ENCODE data around the gene SARNP. TPM values are rescaled to one million over a fixed set of nuclear protein-coding genes. Genes with fewer than 3 reads are reported as not detected.

Gene SARNP
- total RNA-seq, 2 experiments from 2014 or later, result 86.1 to 92.0 TPM

- Histone ChIP-seq H3K27ac (ENCODE audit: low read depth, low read length, poor library complexity, severe bottlenecking) (no peak overlapping the region), H3K4me1 (ENCODE audit: insufficient read depth, low read length, poor library complexity, severe bottlenecking) (no peaks in the 10 kb centered on the region), H3K4me2 (ENCODE audit: low read length) (no peak overlapping the region), H3K9me2 (ENCODE audit: insufficient read depth, low read length) (no peaks in the 10 kb centered on the region), H3K79me2 (ENCODE audit: insufficient read depth, low read depth, low read length) (no peaks in the 10 kb centered on the region), H4K20me1 (ENCODE audit: insufficient read depth, low read length) (no peaks in the 10 kb centered on the region), H2AFZ (ENCODE audit: low read length) (no peak overlapping the region), H3K9me3 (ENCODE audit: low read length) (no peaks in the 10 kb centered on the region), H3K36me3 (ENCODE audit: insufficient read depth, low read length) (peaks cover 83% of the 10 kb centered on the region), H3K4me3 (ENCODE audit: low read depth, low read length, poor library complexity, severe bottlenecking) (no peak overlapping the region)
- intact Hi-C loops (cut with micrococcal nuclease; ENCODE audit: unreplicated experiment), result no loop called here
- no peak for DNase-seq (ENCODE audit: low spot score)
- BruUV-seq (replicated peaks), result no TSS peak
- CTCF ChIA-PET (ENCODE audit: unreplicated experiment), result no interaction called here
- no peak for TF ChIP-seq EZH2phosphoT487 (IDR thresholded peaks at IDR 0.05; ENCODE audit: borderline replicate concordance, low read depth, low read length)
- TF ChIP-seq CTCF (conservative IDR thresholded peaks at IDR 0.05; ENCODE audit: low read length), result no peak
- POLR2A ChIA-PET, result interaction anchor here (0.7 to 0.9 kb wide), 3 partner anchors 10 to 405 kb away, joined by 3 to 5 read pairs (median 4); no protein-coding TSS in a partner anchor
Observed at GRCh38 chr12:55767156-55767555, 50.4 kb downstream of the SARNP start.

DNA sequence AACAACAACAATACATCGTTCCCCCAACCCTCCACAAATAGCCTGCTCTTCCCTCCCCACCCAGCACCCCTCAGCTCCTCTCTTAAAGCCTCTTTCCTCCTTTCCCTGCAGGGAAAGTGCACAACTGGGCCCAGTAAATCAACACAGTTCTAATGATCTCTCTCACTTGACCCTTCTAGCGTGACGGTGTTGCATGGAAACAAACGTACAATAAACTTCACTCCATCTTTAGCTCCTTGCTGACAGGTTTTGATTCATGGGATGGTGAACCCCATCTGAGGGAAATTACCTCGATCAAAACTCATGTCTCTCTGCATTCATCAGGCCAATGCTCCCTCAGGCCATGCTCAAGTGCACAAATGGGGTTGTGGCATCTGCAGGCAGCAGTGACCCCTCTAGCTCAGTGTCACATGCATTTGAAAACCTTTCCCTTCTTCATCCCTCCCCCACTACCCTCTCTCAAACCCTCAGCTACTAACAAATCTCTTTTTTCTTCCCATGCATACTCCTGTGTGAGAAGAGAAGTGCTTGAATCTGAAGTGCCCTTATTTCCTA lies 51.7 kb downstream of the SARNP start:
- Histone ChIP-seq H3K4me1 (ENCODE audit: insufficient read depth, low read length, poor library complexity, severe bottlenecking) (no peaks in the 10 kb centered on the region), H3K79me2 (ENCODE audit: insufficient read depth, low read depth, low read length) (no peaks in the 10 kb centered on the region), H3K4me2 (ENCODE audit: low read length) (no peak overlapping the region), H3K9me2 (ENCODE audit: insufficient read depth, low read length) (no peaks in the 10 kb centered on the region), H3K9me3 (ENCODE audit: low read length) (no peaks in the 10 kb centered on the region), H4K20me1 (ENCODE audit: insufficient read depth, low read length) (no peaks in the 10 kb centered on the region), H3K36me3 (ENCODE audit: insufficient read depth, low read length) (peaks cover 79% of the 10 kb centered on the region), H3K4me3 (ENCODE audit: low read depth, low read length, poor library complexity, severe bottlenecking) (no peak overlapping the region), H3K27ac (ENCODE audit: low read depth, low read length, poor library complexity, severe bottlenecking) (no peak overlapping the region), H2AFZ (ENCODE audit: low read length) (no peak overlapping the region)
- TF ChIP-seq EZH2phosphoT487 (IDR thresholded peaks at IDR 0.05; ENCODE audit: borderline replicate concordance, low read depth, low read length) (no peak), CTCF (conservative IDR thresholded peaks at IDR 0.05; ENCODE audit: low read length) (no peak)
- no peak for DNase-seq (ENCODE audit: low spot score)
- ChIA-PET CTCF (ENCODE audit: unreplicated experiment) (no interaction called here), POLR2A (interaction anchor here (0.6 to 1.5 kb wide), 4 partner anchors 14 to 903 kb away, joined by 3 to 5 read pairs (median 4); no protein-coding TSS in a partner anchor)
- BruUV-seq (replicated peaks), result no TSS peak
- intact Hi-C loops (cut with micrococcal nuclease; ENCODE audit: unreplicated experiment), result no loop called here

DNA sequence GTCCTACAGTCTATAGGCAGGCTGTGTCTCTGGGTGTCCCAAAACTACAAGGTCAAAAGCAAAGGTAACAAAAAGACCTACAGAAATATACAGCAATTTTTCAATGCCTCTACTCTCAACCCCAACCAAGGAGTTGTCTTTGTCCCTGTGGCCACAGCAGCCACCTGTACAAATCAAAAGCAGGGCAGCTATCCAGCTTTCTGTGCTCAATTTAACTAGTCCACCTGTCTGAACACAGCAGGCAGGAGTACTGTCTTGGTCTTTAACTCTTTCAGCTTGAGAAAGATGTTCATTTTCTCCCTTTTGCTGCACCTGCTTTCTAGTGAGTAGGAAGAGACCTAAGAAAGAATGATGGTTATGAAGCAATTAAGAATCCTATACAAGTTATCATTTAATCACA lies 54.9 kb downstream of the SARNP start:
- DNase-seq (ENCODE audit: low spot score), result no peak
- H3K9me3 ChIP-seq (ENCODE audit: low read length), result no peaks in the 10 kb centered on the region
- TF ChIP-seq CTCF (conservative IDR thresholded peaks at IDR 0.05; ENCODE audit: low read length) (no peak), EZH2phosphoT487 (IDR thresholded peaks at IDR 0.05; ENCODE audit: borderline replicate concordance, low read depth, low read length) (no peak)
- H3K36me3 ChIP-seq (ENCODE audit: insufficient read depth, low read length), result peaks cover 87% of the 10 kb centered on the region
- no peaks in the 10 kb centered on the region for H3K9me2 ChIP-seq (ENCODE audit: insufficient read depth, low read length)
- no peak overlapping the region for H3K4me3 ChIP-seq (ENCODE audit: low read depth, low read length, poor library complexity, severe bottlenecking)
- no peaks in the 10 kb centered on the region for H3K79me2 ChIP-seq (ENCODE audit: insufficient read depth, low read depth, low read length)
- no peak overlapping the region for H3K4me2 ChIP-seq (ENCODE audit: low read length)
- intact Hi-C loops (cut with micrococcal nuclease; ENCODE audit: unreplicated experiment), result no loop called here
- no TSS peak for BruUV-seq (replicated peaks)
- ChIA-PET CTCF (ENCODE audit: unreplicated experiment) (no interaction called here), POLR2A (interaction anchor here (0.9 kb wide), 1 partner anchor 27 kb away, joined by 3 read pairs; no protein-coding TSS in a partner anchor)
- no peak overlapping the region for H3K27ac ChIP-seq (ENCODE audit: low read depth, low read length, poor library complexity, severe bottlenecking)
- H4K20me1 ChIP-seq (ENCODE audit: insufficient read depth, low read length), result no peaks in the 10 kb centered on the region
- H2AFZ ChIP-seq (ENCODE audit: low read length), result no peak overlapping the region
- no peaks in the 10 kb centered on the region for H3K4me1 ChIP-seq (ENCODE audit: insufficient read depth, low read length, poor library complexity, severe bottlenecking)
